Endothelial cell of umbilical vein (primary cell): ENCODE data around the gene SLC39A8.

Experiments used
- CTCF ChIP-seq, 2 donors: IDR thresholded peaks; 1 replicate in 1 of 2; 2 replicates in 1 of 2; pipeline ENCODE4 v1.5.1; 2011; ENCODE audit warnings: low read length in 2 of 2, mild to moderate bottlenecking in 2 of 2, moderate library complexity in 2 of 2, control low read depth in 1 of 2, inconsistent platforms in 1 of 2, low read depth in 1 of 2; ENCODE audit not compliant: insufficient read depth in 1 of 2; ENCODE audit errors: extremely low read depth in 1 of 2
- EZH2 ChIP-seq: IDR thresholded peaks from 2 replicates; pipeline ENCODE4 v1.6.1; 2012; ENCODE audit warnings: borderline replicate concordance, low read depth, mild to moderate bottlenecking, moderate library complexity, low read length, inconsistent platforms; ENCODE audit not compliant: severe bottlenecking
- MYC ChIP-seq: IDR thresholded peaks from one replicate; pipeline ENCODE4 v1.6.1; 2011; ENCODE audit warnings: mild to moderate bottlenecking, low read depth, low read length
- POLR2A ChIP-seq: IDR thresholded peaks from 2 replicates; pipeline ENCODE4 v1.6.1; 2012; ENCODE audit warnings: low read depth, mild to moderate bottlenecking, control low read depth, low read length
- POLR2AphosphoS5 ChIP-seq: IDR thresholded peaks from 2 replicates; pipeline ENCODE4 v1.6.1; 2012; ENCODE audit warnings: low read depth, mild to moderate bottlenecking, control low read depth, low read length, moderate library complexity; ENCODE audit not compliant: insufficient read depth

- TF ChIP-seq CTCF (IDR thresholded peaks at IDR 0.05; ENCODE audit: extremely low read depth in 1 of 2, insufficient read depth in 1 of 2, low read depth in 1 of 2, low read length in 2 of 2) (no peak), MYC (no peak), EZH2 (no peak), POLR2A (no peak), POLR2AphosphoS5 (no peak)
Measured at GRCh38 chr4:102319594-102319993, 25.7 kb downstream of the SLC39A8 start.
